ENCODE results near the gene PRKG2.
"Not testable (repeated sequence)": the region's sequence is repeated elsewhere in the genome, so short reads cannot be mapped to it uniquely, and the experiment has no call there.

PRKG2 gene

GRCh38 chr4:81214144-81214880, 710 bp downstream of the PRKG2 start:
- DNase-seq: peak; percentile 77

GRCh38 chr4:81213671-81214070, 1.4 kb downstream of the PRKG2 start:
- peak; percentile 11 for DNase-seq

- DNase-seq: no peak
These were observed 3.1 kb downstream of the PRKG2 start for GRCh38 chr4:81211956-81212355.

- DNase-seq: no peak
These were observed 7.2 kb downstream of the PRKG2 start for GRCh38 chr4:81207828-81208227.

GRCh38 chr4:81205302-81205701, 9.7 kb downstream of the PRKG2 start:
- no peak for DNase-seq

GRCh38 chr4:81204571-81204970, 10.5 kb downstream of the PRKG2 start:
- DNase-seq: no peak

GRCh38 chr4:81199831-81200230, 15.2 kb downstream of the PRKG2 start:
- peak; percentile 6 for DNase-seq

GRCh38 chr4:81198609-81199008, 16.4 kb downstream of the PRKG2 start:
- DNase-seq: no peak

GRCh38 chr4:81197864-81198524, 17.0 kb downstream of the PRKG2 start:
- peak; percentile 27 for DNase-seq

GRCh38 chr4:81196126-81196650, 18.8 kb downstream of the PRKG2 start:
- DNase-seq: no peak

- no peak for DNase-seq
These were observed 19.5 kb downstream of the PRKG2 start for GRCh38 chr4:81195475-81195874.

GRCh38 chr4:81194286-81194685, 20.7 kb downstream of the PRKG2 start:
- DNase-seq: no peak

GRCh38 chr4:81180916-81181315, 34.1 kb downstream of the PRKG2 start:
- DNase-seq: no peak

GRCh38 chr4:81179326-81179725, 35.7 kb downstream of the PRKG2 start:
- DNase-seq: peak; percentile 16

- no peak for DNase-seq
These were observed 41.8 kb downstream of the PRKG2 start for GRCh38 chr4:81173213-81173612.

GRCh38 chr4:81166458-81167160, 48.4 kb downstream of the PRKG2 start:
- peak; percentile 48 for DNase-seq

GRCh38 chr4:81165861-81166430, 49.1 kb downstream of the PRKG2 start:
- peak; percentile 78 for DNase-seq

GRCh38 chr4:81164623-81165416, 50.2 kb downstream of the PRKG2 start:
- DNase-seq: peak; percentile 2

- DNase-seq: no peak
These were observed 50.9 kb downstream of the PRKG2 start for GRCh38 chr4:81164126-81164525.

- DNase-seq: no peak
These were observed 52.1 kb downstream of the PRKG2 start for GRCh38 chr4:81162752-81163458.

- not testable (repeated sequence) for DNase-seq
These were observed 61.2 kb downstream of the PRKG2 start for GRCh38 chr4:81153714-81154323.

Measured in eye (tissue), 1 donor.